ENCODE data around the gene UTS2R.
"Not testable (repeated sequence)": the region's sequence is repeated elsewhere in the genome, so short reads cannot be mapped to it uniquely, and the experiment has no call there.

UTS2R gene

DNA sequence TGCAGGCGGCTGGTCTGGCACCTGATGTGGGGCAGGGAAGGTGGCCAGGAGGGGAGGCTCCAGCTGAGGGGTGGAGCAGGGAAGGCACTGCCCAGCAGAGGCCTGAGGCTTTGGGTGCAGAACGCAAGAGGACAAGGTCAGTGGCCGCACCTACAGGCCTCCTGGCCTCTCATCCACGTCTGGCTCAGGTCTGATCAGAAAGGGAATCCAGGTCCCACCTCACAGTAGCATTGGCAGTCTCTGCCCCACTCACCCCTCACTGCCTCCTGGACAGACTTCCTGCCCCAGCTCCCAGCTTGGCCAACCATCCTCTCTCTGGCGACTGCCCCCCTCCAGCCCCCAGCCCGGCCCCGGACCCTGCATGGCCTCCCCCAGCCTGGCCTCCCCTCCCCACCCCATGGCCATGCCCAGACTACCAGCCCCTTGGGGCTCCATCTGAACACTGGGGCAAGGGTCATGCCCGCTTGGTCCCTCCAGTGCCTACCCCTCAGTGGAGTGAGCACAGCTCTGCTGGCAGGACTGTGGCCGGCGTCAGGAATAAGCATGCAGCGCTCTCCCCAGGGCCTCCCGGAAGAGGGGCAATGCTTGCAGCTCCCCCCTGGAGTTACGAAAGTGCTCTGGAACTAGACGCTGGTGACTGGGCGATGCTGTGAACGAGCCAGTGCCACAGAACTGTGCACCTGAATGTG lies 4.6 kb downstream of the UTS2R start:
- DNase-seq: no peak

GRCh38 chr17:82377294-82377693 lies 5.7 kb downstream of the UTS2R start:
- not testable (repeated sequence) for DNase-seq

DNA sequence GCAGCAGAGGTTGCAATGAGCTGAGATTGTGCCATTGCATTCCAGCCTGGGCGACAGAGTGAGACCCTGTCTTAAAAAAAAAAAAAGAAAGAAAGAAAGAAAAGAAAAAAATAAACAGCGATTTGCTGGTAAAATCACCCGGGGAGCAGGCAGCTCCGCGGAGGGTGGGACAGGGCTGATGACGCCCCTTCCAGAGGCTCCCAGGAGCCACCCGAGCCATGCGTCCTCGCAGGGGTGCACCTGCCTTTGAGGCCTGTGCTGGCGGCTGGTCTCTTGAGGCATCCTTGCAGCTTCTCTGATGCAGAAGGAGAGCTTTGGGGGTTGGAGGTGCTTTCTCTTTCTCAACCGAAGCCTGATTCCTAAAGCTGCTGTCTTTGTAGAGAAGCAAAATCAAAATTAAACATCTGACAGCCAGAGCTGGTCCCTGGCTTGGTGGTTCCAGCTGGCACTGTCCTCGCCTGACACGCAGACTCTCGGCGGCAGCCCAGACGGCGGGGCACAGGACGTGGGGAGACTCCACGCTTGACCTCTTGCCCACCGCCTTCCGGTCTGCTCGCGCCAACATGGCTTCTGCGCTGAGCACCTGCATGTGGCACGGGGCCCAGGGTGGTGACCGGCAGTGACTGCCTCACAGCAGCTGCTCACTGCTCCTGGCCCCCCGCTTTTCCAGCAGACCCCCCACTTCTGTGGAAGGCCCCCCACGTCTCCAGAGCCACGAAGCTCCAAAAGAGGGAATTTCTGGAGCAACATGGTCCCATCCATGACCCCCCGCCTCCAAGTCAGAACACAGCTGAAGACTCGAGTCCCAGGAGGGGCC lies 6.6 kb downstream of the UTS2R start:
- DNase-seq: no peak

GRCh38 chr17:82378741-82379021 lies 7.1 kb downstream of the UTS2R start:
- DNase-seq: no peak

- no peak for DNase-seq
These were observed 9.5 kb downstream of the UTS2R start for GRCh38 chr17:82380860-82381702.

GRCh38 chr17:82381703-82382009 lies 10.1 kb downstream of the UTS2R start:
- not testable (repeated sequence) for DNase-seq

DNA sequence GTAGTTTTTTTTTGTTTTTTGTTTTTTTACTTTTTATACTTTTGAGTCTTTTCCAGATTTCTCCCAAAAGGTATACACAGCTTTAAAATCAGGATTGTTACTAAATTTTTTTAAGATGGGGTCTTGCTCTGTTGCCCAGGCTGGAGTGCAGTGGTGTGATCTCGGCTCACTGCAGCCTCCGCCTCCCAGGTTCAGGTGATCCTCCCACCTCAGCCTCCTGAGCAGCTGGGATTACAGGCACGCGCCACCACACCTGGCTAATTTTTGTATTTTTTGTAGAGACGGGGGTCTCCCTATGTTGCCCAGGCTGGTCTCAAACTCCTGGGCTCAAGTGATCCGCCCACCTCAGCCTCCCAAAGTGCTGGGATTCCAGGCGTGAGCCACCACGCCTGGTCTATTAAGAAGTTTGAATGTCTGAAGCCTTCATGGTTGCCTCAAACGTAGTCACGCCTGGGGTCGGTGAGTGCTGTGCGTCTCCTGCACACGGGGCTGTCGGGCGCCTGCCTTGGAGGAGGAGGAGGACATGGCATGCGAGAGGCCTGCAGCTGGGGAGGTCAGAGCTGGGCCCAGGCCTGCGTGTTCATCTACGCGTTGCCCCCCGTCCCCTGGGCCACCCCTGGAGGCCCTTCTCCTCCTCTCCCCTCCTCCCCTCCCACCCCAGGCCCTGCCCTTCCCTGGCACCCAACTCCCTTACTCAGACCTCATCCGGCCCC lies 10.8 kb downstream of the UTS2R start:
- not testable (repeated sequence) for DNase-seq

GRCh38 chr17:82382933-82383255 lies 11.3 kb downstream of the UTS2R start:
- no peak for DNase-seq

DNA sequence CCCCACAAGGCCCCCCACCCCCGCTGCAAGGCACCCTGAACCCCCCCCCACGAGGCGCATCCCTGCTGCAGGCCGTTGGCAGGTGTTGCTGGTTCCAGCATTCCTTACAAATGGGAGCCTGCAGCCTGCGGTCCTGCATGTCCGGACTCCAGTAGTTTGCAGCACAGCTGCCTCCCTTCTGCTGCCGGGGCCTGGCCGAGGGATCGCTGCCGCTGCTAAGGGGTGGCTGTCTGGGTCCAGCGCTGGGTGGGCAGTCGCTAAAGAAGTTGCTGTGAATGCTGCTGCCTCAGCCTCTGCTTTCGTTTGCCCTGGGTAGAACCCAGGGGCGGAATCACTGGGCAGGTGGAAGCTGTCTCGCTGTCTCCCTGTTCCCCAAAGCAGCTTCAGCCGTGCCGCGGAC lies 11.8 kb downstream of the UTS2R start:
- no peak for DNase-seq

- DNase-seq: no peak
These were observed 12.6 kb downstream of the UTS2R start for GRCh38 chr17:82384051-82384729.

DNA sequence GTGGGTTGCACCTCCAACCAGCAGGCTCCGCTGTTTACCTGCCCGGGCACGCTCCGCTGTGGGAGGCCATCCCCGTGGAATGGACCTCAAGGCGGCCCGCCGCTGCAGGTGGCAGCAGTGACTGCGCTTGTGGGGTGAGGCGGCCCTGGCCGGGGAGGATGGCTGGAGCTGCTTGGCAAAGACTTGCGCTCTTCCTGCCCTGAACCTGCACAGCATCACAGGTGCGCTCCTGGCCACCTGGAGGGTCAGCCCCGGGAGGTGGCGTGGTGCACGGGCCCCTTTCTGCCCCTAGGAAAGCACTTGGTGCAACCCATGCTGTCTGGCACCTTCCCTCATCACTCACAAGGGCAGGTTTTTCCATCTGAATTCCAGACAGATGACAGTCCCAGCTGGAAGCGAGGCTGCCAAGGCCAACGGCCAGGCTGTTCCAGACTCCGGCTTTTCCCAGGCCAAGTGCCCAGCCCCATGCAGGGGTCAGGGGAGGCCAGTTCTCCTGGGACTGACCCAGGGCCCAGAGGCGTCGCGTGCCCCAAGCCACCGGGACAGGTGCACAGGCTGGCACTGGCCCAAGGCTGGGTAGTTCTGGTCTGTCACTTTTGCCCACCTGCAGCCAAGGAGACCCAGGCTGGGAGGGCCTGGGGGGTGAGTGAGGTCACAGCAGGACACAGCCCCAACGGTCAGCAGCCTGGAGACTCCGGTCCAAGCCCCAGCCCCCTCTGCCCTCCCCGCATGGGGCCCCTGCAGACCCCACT lies 13.3 kb downstream of the UTS2R start:
- DNase-seq: no peak

GRCh38 chr17:82385559-82386254 lies 14.1 kb downstream of the UTS2R start:
- no peak for DNase-seq

DNA sequence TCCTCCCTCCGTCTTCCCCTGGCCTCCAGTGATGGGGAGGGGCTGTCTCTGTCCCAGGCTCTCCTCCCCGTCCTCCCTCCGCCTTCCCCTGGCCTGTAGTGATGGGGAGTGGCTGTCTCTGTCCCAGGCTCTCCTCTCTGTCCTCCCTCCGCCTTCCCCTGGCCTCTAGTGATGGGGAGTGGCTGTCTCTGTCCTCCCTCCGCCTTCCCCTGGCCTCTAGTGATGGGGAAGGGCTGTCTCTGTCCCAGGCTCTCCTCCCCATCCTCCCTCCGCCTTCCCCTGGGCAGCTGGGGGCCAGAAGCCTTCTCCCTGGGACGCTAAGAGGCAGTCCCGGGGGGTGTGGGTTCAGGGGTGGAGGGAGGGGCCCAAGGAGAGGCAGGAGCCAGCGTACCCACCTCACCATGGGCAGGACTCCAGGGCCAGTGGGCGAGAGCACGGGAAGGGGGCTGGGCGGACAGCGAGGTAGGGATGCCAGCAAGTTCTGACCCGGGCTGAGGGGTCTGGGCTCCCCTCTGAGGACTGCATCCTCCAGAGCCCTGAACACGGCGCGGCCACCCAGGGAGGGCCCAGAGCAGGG lies 14.8 kb downstream of the UTS2R start:
- no peak for DNase-seq

DNA sequence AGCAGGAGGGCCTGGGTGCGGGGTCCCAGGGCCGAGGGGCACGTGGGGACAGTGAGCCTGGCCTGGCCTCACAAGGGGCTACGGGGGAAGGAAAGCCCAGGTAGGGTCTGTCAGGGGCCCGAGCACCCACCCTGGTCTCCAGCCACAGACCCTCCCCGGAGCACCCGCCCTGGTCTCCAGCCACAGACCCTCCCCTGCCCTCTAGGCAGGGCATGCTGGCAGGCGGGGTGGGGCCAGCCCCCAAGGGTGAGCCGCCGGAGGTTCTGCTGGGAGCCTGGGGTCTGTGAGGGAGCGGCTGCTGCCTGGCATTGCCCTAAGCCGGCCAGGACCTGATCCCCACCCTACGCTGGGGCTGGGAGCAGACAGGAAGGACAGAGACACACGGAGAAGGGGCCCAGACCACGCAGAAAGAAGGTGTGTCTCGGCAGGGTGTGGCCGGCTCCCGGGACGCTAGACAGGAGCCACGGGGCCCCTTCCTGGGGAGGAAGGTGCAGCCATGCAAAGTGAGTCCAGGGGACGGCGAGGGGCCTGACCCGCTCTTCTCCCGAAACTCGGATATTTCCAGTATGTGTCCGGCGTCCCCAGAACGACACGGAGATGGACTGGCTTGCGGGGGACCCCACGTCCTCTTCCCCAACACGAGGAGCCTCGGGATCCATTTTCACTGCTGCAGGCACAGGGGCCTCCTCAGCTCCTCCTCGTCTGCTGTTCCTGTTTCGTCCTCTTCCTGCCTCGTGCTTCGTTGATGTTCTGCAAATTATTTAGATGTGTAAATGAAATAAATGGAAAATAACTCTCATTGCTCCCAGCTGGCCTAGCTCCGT lies 15.5 kb downstream of the UTS2R start:
- no peak for DNase-seq

DNA sequence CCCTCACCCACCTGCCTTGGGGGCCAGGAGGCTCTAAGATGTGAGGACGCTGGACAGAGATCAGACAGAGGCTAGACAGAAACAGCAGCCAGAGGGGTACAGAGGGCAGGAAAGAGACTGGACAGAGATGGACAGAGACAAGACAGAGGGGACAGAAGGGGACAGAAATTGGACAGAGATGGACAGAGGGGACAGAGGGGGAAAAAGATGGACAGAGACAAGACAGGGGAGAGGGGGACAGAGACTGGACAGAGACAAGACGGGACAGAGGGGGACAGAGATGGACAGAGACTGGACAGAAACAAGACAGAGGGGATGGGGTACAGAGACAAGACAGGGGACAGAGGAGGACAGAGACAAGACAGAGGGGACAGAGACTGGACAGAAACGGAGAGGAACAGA lies 16.1 kb downstream of the UTS2R start:
- no peak for DNase-seq

DNA sequence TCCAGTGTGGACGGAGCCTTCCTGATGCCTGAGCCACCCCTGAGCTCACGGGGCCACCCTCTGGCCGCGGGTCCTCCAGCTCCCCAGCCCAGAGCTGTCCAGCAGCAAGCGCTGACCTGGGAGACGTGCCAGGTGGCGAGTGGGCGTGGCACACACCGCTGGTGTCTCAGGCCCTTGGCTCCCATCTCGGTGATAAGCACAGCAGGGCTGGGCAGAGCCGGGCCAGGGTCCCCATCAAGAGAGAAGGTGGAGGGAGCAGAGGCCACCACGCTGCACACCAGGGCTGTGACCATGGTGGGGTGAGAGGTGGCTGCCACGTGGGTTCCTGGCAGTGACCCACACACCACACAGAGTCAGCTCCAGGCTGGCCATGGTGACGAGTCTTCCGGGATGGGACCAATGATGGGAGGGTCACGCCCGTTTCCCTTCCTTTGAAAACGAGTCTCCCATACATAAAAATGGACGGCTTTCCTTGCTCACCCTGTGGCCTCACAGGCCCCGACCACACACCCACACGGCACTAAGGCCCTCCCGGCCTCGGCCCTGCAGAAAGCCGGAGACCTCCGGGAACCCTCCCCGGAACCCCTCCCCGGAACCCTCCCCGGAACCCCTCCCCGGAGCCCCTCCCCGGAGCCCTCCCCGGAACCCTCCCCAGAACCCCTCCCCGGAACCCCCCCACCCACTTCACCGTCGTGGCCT lies 16.8 kb downstream of the UTS2R start:
- no peak for DNase-seq

- DNase-seq: no peak
These were observed 17.3 kb downstream of the UTS2R start for GRCh38 chr17:82388922-82389283.

- DNase-seq: no peak
These were observed 17.8 kb downstream of the UTS2R start for GRCh38 chr17:82389379-82389778.

Measured in effector CD8-positive, alpha-beta T cell (primary cell).